Neural cell (in vitro differentiated cells): ENCODE results near the gene TMEM115. TPM values are rescaled to one million over a fixed set of nuclear protein-coding genes. Genes with fewer than 3 reads are reported as not detected.
"Not testable (repeated sequence)": the region's sequence is repeated elsewhere in the genome, so short reads cannot be mapped to it uniquely, and the experiment has no call there.

ENCODE experiments used
- H2AFZ ChIP-seq: fragments of 200-600, 300-800 bp; sonication (generic), shearing (Covaris generic); 2 replicates; pipeline ENCODE4 v1.6.0; 2014; ENCODE audit warnings: low read depth, mild to moderate bottlenecking, antibody characterized with exemption, low read length, moderate library complexity
- H3F3A ChIP-seq: fragments of 200-600 bp; shearing (Covaris generic); 2 replicates; pipeline ENCODE4 v1.6.1; 2016; ENCODE audit warnings: mild to moderate bottlenecking, moderate library complexity, mixed read lengths, antibody characterized with exemption, low read length; ENCODE audit not compliant: insufficient read depth, poor library complexity, severe bottlenecking
- H3K27ac ChIP-seq: fragments of 200-600, 300-800 bp; sonication (generic), shearing (Covaris generic); 2 replicates; pipeline ENCODE4 v1.5.1; 2014; ENCODE audit warnings: mild to moderate bottlenecking, low read length, moderate library complexity
- H3K27me3 ChIP-seq: fragments of 300-800, 200-600 bp; sonication (generic), shearing (Covaris generic); 2 replicates; pipeline ENCODE4 v1.6.0; 2014; ENCODE audit warnings: mild to moderate bottlenecking, low read depth, low read length, moderate library complexity; ENCODE audit not compliant: insufficient read depth
- H3K36me3 ChIP-seq: fragments of 300-800, 200-600 bp; sonication (generic), shearing (Covaris generic); 2 replicates; pipeline ENCODE4 v1.5.1; 2014; ENCODE audit warnings: mild to moderate bottlenecking, antibody characterized with exemption, low read length, moderate library complexity; ENCODE audit not compliant: insufficient read depth
- H3K4me2 ChIP-seq: fragments of 300-800, 200-600 bp; sonication (generic), shearing (Covaris generic); 2 replicates; pipeline ENCODE4 v1.6.0; 2014; ENCODE audit warnings: mild to moderate bottlenecking, low read length
- H3K4me3 ChIP-seq: fragments of 300-800, 200-600 bp; sonication (generic), shearing (Covaris generic); 2 replicates; pipeline ENCODE4 v1.5.1; 2014; ENCODE audit warnings: mild to moderate bottlenecking, low read length, moderate library complexity
- H3K79me2 ChIP-seq: fragments of 200-600 bp; shearing (Covaris generic); replicated peaks from 2 replicates; pipeline ENCODE4 v1.6.0; 2014; ENCODE audit warnings: mild to moderate bottlenecking, low read length, moderate library complexity; ENCODE audit not compliant: insufficient read depth
- H3K9ac ChIP-seq: fragments of 300-800, 200-600 bp; sonication (generic), shearing (Covaris generic); 2 replicates; pipeline ENCODE4 v1.6.1; 2016; ENCODE audit warnings: mild to moderate bottlenecking, low read length, mixed read lengths
- H3K9me2 ChIP-seq: fragments of 200-600 bp; shearing (Covaris generic); 2 replicates; pipeline ENCODE4 v1.6.1; 2016; ENCODE audit warnings: mild to moderate bottlenecking, low read length, mixed read lengths; ENCODE audit not compliant: insufficient read depth
- H3K9me3 ChIP-seq: fragments of 200-600, 300-800 bp; sonication (generic), shearing (Covaris generic); 2 replicates; pipeline ENCODE4 v1.6.1; 2016; ENCODE audit warnings: mild to moderate bottlenecking, mixed run types, low read length, moderate library complexity, mixed read lengths
- H4K20me1 ChIP-seq: fragments of 200-600 bp; shearing (Covaris generic); 2 replicates; pipeline ENCODE4 v1.6.1; 2016; ENCODE audit warnings: mild to moderate bottlenecking, mixed run types; ENCODE audit not compliant: insufficient read depth
- EP300 ChIP-seq: fragments of 450-650 bp; conservative IDR thresholded peaks from 2 replicates; pipeline ENCODE4 v1.6.1; 2014; ENCODE audit warnings: antibody characterized with exemption, mild to moderate bottlenecking, moderate library complexity; ENCODE audit not compliant: poor library complexity, severe bottlenecking
- EZH2 ChIP-seq: fragments of 200-600, 300-800 bp; shearing (Covaris generic), sonication (generic); IDR thresholded peaks from 2 replicates; pipeline ENCODE4 v1.6.1; 2014; ENCODE audit warnings: antibody characterized with exemption, low read length, borderline replicate concordance, mild to moderate bottlenecking; ENCODE audit not compliant: insufficient read depth, poor library complexity, severe bottlenecking
- MXI1 ChIP-seq: fragments of 450-650 bp; conservative IDR thresholded peaks from 2 replicates; pipeline ENCODE4 v1.6.1; 2014; ENCODE audit warnings: antibody characterized with exemption, mild to moderate bottlenecking; ENCODE audit not compliant: poor library complexity, severe bottlenecking
- POLR2AphosphoS5 ChIP-seq: IDR thresholded peaks from 2 replicates; pipeline ENCODE4 v1.6.1; 2012
- RAD21 ChIP-seq: fragments of 450-650 bp; conservative IDR thresholded peaks from 2 replicates; pipeline ENCODE4 v1.6.1; 2014; ENCODE audit warnings: antibody characterized with exemption, mild to moderate bottlenecking, moderate library complexity
- SMC3 ChIP-seq: fragments of 450-650 bp; conservative IDR thresholded peaks from 2 replicates; pipeline ENCODE4 v1.6.1; 2014; ENCODE audit warnings: antibody characterized with exemption, mild to moderate bottlenecking, moderate library complexity; ENCODE audit not compliant: poor library complexity
- TAF1 ChIP-seq: IDR thresholded peaks from 2 replicates; pipeline ENCODE4 v1.6.1; 2012; ENCODE audit warnings: low read depth
- polyA plus RNA-seq: library from polyadenylated mRNA; depleted of rRNA; stranded (reverse); fragments of >200 nt; gene quantifications from 2 replicates; pipeline ENCODE4 v1.2.3, GENCODE V29; 2014
- TF ChIP-seq, protein P1 (sequence below): fragments of 450-650 bp; IDR thresholded peaks from 2 replicates; pipeline ENCODE4 v1.5.1; 2014; ENCODE audit warnings: antibody characterized with exemption, mild to moderate bottlenecking, moderate library complexity; ENCODE audit not compliant: poor library complexity, severe bottlenecking
- TF ChIP-seq, protein P2 (sequence below): IDR thresholded peaks from 2 replicates; pipeline ENCODE4 v1.6.1; 2012; ENCODE audit warnings: borderline replicate concordance

The TMEM115 gene
- polyA plus RNA-seq, 1 donor from 2014 or later: 17.8 TPM

DNA sequence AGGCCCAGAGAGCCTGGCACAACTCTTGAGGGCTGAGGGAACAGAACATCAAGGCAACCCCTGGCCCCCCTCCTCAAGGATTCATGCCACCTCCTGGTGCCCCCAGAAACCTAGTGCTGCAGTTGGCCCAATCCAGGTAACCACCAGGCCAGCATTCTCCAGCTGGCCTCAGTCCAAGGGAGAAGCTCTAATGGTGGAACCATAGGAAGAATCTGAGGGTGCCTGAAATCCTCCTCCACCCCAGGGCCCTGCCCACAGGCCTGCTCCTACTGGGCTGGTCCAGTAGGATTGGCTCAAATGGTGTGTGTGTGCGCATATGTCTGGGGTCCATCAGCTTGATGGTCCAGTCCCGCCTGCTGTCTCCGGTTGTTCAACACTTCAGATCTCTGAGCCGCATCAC is 44.5 kb downstream of the TMEM115 start:
- Histone ChIP-seq H4K20me1 (no peaks in the 10 kb centered on the region), H3K27ac (no peak overlapping the region), H3K9me2 (no peaks in the 10 kb centered on the region), H3K27me3 (no peaks in the 10 kb centered on the region), H3K4me2 (no peak overlapping the region), H3K9me3 (no peaks in the 10 kb centered on the region), H3K79me2 (peaks cover 13% of the 10 kb centered on the region), H2AFZ (no peak overlapping the region), H3F3A (no peaks in the 10 kb centered on the region), H3K4me3 (no peak overlapping the region), H3K36me3 (no peaks in the 10 kb centered on the region), H3K9ac (no peak overlapping the region)
- TF ChIP-seq, protein P1, sequence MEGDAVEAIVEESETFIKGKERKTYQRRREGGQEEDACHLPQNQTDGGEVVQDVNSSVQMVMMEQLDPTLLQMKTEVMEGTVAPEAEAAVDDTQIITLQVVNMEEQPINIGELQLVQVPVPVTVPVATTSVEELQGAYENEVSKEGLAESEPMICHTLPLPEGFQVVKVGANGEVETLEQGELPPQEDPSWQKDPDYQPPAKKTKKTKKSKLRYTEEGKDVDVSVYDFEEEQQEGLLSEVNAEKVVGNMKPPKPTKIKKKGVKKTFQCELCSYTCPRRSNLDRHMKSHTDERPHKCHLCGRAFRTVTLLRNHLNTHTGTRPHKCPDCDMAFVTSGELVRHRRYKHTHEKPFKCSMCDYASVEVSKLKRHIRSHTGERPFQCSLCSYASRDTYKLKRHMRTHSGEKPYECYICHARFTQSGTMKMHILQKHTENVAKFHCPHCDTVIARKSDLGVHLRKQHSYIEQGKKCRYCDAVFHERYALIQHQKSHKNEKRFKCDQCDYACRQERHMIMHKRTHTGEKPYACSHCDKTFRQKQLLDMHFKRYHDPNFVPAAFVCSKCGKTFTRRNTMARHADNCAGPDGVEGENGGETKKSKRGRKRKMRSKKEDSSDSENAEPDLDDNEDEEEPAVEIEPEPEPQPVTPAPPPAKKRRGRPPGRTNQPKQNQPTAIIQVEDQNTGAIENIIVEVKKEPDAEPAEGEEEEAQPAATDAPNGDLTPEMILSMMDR: no peak
- TF ChIP-seq, protein P2, sequence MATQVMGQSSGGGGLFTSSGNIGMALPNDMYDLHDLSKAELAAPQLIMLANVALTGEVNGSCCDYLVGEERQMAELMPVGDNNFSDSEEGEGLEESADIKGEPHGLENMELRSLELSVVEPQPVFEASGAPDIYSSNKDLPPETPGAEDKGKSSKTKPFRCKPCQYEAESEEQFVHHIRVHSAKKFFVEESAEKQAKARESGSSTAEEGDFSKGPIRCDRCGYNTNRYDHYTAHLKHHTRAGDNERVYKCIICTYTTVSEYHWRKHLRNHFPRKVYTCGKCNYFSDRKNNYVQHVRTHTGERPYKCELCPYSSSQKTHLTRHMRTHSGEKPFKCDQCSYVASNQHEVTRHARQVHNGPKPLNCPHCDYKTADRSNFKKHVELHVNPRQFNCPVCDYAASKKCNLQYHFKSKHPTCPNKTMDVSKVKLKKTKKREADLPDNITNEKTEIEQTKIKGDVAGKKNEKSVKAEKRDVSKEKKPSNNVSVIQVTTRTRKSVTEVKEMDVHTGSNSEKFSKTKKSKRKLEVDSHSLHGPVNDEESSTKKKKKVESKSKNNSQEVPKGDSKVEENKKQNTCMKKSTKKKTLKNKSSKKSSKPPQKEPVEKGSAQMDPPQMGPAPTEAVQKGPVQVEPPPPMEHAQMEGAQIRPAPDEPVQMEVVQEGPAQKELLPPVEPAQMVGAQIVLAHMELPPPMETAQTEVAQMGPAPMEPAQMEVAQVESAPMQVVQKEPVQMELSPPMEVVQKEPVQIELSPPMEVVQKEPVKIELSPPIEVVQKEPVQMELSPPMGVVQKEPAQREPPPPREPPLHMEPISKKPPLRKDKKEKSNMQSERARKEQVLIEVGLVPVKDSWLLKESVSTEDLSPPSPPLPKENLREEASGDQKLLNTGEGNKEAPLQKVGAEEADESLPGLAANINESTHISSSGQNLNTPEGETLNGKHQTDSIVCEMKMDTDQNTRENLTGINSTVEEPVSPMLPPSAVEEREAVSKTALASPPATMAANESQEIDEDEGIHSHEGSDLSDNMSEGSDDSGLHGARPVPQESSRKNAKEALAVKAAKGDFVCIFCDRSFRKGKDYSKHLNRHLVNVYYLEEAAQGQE: no peak

DNA sequence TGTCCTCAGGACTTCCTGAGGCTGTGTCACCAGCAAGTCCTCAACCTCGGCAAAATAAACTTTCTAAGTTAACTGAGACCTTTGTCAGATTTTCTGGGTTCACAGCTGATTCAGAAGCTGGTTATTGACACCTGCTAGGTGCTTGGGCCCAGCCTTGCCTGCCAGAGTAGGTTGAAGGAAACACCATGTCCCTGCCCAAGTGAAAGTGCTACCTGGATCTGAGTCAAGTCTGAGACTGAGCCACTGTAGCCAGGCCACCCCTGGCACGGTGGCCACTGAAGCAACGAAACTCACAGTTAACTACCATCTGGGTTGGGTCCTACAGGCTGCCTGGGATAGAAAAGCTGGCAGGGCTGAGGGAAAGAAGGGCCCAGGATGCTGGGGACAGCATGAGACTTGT is 45.0 kb downstream of the TMEM115 start:
- H3K4me3 ChIP-seq: no peak overlapping the region
- no peak for TF ChIP-seq EP300
- TF ChIP-seq, protein P2: no peak
- no peak for TF ChIP-seq POLR2AphosphoS5
- TF ChIP-seq EZH2: no peak
- no peak for TF ChIP-seq TAF1
- TF ChIP-seq, protein P1: no peak
- no peak for TF ChIP-seq MXI1
- no peak for TF ChIP-seq RAD21
- no peak for TF ChIP-seq SMC3
- no peak overlapping the region for H3K27ac ChIP-seq
- no peaks in the 10 kb centered on the region for H3K9me3 ChIP-seq
- no peaks in the 10 kb centered on the region for H3F3A ChIP-seq
- H3K9ac ChIP-seq: no peak overlapping the region
- H3K27me3 ChIP-seq: no peaks in the 10 kb centered on the region
- no peak overlapping the region for H3K4me2 ChIP-seq
- H4K20me1 ChIP-seq: no peaks in the 10 kb centered on the region
- peaks cover 8% of the 10 kb centered on the region for H3K79me2 ChIP-seq
- H3K36me3 ChIP-seq: no peaks in the 10 kb centered on the region
- H2AFZ ChIP-seq: no peak overlapping the region
- H3K9me2 ChIP-seq: no peaks in the 10 kb centered on the region

- H3K4me2 ChIP-seq, H3K79me2 ChIP-seq, H2AFZ ChIP-seq, H4K20me1 ChIP-seq, H3K27me3 ChIP-seq, H3K9ac ChIP-seq, H3K9me3 ChIP-seq, H3K9me2 ChIP-seq, H3F3A ChIP-seq, H3K27ac ChIP-seq, H3K36me3 ChIP-seq, H3K4me3 ChIP-seq: not testable (repeated sequence)
Measured at GRCh38 chr3:50312041-50312440, 47.3 kb downstream of the TMEM115 start.
